GM11168 (cell line): ENCODE data around the gene CCL4L2.
"Not testable (repeated sequence)": the region's sequence is repeated elsewhere in the genome, so short reads cannot be mapped to it uniquely, and the experiment has no call there.

Experiments
- in situ Hi-C: fragments of 300-500 bp; cut with MboI; formaldehyde crosslinking; loops from one replicate; pipeline ENCODE4 v1.12.0; 2022; ENCODE audit warnings: low sequenced_read_pairs; ENCODE audit not compliant: unreplicated experiment

Gene CCL4L2

DNA sequence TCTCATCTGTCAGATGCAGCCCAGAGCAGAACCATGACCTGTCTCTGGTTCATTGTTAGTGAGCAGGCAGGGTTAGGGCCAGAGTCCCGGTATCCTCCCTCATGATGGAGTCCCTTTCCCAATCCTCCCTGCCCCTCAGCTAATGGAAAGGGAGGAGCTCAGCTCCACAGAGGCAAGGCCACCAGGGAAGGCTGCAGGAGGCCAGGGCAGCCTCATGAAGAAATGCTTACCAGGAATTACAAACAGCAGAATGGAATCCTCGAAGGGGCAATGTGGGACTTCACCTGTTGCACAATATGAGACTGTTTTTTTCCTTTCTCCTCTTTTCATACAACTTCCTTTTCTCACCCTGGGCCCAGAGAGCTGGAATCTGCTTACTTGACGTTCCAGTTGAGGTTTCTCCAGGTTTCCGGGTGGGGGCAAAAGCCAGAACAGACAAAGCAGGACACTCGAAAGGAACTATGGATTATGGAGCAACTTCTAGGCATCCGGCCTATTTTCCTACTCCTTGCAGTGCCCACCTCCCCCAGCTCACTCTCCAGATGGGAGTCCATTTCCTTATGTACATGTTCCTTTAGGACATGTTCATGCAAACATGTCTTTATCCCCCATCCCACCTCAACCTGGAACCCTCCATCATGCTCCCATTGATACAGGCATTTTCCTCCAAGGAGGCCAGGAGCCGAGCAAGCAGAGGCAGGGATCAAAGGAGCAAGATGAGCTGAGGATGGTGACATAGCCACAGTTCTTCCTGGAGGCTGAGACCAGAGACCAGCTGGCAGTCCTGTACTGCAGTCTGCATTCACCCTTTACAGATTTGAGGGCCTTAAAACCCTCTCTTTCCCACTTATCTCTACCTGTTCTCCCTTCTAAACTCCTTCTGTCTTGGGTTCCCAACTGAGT is 4.8 kb downstream of the CCL4L2 start:
- in situ Hi-C loops, result loop anchor here (10.0 to 25.0 kb wide), 2 partner anchors 241 to 272 kb away; partner anchors contain the start of gene ZNHIT3

DNA sequence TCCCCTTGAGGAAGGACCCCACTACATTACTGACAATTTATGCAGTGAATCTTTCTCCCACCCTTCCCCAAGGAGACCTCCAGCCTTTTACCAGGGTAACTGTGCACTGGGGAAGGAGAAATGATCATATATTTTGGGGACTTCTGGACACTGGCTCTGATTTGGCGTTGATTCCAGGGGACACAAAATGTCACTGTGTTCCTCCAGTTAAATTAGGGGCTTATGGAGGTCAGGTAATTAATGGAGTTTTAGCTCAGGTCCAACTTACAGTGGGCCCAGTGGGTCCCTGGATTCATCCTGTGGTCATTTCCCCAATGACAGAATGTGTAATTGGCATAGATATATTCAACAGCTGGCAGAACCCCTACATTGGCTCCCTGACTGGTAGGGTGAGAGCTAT is 8.7 kb downstream of the CCL4L2 start:
- in situ Hi-C loops, result loop anchor here (10.0 to 25.0 kb wide), 2 partner anchors 245 to 268 kb away; partner anchors contain the start of gene ZNHIT3

DNA sequence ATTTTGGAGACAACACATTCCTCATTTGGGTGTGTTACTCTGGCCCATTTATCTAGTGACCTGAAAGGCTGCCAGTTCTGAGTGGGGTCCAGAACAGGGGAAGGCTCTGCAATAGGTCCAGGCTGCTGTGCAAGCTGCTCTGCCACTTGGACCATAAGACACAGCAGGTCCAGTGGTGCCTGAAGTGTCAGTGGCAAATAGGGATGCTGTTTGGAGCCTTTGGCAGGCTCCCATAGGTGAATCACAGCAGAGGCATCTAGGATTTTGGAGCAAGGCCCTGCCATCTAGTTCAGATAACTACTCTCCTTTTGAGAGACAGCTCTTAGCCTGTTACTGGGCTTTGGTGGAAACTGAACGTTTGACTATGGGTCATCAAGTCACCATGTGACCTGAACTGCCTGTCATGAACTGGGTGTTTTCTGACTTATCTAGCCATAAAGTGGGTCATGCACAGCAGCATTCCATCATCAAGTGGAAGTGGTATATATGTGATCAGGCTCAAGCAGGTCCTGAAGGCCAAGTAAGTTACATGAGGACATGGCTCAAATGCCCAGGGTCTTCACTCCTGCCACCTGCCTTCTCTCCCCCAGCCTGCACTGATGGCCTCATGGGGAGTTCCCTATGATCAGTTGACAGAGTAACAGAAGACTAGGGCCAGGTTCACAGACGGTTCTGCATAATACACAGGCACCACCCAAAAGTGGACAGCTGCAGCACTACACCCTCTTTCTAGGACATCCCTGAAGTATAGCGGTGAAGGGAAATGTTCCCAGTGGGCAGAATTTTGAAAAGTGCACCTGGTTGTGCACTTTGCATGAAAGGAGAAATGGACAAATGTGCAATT is 10.1 kb downstream of the CCL4L2 start:
- in situ Hi-C loops, result loop anchor here (25.0 kb wide), 1 partner anchor 266 kb away; the partner anchor contains the start of gene ZNHIT3

DNA sequence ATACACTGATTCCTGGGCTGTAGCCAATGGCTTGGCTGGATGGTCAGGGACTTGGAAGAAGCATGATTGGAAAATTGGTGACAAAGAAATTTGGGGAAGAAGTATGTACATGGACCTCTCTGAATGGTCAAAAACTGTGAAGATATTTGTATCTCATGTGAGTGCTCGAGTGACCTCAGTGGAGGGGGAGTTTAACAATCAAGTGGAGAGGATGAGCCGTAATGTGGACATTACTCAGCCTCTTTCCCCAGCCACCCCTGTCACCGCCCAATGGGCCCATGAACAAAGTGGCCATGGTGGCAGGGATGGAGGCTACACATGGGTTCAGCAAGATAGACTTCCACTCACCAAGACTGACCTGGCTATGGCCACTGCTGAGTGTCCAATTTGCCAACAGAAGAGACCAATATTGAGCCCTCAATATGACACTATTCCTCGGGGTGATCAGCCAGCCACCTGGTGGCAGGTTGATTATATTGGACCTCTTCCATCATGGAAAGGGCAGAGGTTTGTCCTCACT is 10.8 kb downstream of the CCL4L2 start:
- in situ Hi-C loops, result loop anchor here (25.0 kb wide), 1 partner anchor 266 kb away; the partner anchor contains the start of gene ZNHIT3

DNA sequence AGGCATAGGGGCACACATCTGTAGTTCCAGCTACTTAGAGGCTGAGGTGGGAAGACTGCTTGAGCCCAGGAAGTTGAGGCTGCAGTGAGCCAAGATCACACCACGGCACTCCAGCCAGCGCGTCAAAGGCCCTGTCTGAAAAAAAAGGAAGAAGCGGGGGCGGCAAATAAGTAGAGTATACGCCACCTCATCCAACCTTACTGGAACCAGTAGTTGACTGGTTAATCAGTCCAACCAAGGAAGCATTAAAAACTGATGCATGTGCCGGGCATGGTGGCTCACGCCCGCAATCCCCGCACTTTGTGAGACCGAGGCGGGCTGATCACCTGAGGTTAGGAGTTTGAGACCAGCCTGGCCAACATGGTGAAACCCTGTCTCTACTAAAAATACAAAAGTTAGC is 12.1 kb downstream of the CCL4L2 start:
- in situ Hi-C loops, result loop anchor here (25.0 kb wide), 1 partner anchor 264 kb away; the partner anchor contains the start of gene ZNHIT3

DNA sequence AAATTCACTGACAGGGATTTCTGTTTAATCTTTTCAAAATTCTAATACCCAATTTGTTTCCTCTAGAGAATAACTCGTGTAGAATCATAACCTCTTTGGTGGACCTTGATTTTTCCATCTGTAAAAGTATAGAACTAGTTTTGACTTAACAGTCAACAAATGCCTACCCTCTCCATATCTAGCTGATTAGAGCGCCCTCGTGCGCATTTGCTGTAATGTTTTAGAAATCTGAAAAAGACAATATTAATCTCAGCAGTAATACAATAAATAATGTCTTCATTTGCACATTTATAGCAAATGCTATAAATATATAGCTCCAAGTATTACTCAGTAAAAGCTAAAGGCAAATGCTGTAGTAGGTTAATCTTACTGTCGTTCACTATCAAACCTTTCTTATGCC is 18.8 kb downstream of the CCL4L2 start:
- in situ Hi-C loops, result not testable (repeated sequence)

DNA sequence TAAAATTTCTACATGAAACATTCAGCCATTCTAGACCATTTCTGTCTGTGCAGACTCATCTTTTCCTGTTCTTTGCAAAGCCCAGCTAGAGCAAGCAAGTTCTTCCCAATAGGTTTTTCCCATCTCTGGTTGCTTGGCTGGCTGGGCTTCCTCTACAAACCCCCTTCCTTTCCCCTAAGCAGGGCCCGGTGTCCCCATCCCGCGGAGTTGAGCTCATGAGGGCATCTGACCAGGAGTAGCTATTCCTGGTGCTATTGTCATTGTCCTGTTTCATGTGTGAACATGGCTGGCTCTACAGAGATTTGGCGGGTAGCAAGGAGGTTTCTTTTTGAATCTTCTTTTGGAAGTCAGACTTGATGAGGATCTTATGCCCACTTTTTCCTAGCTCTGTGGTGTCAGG is 31.2 kb downstream of the CCL4L2 start:
- in situ Hi-C loops, result not testable (repeated sequence)
